HG03439 (cell line): ENCODE measurements around the gene GPRIN2.

Experiments used
- ATAC-seq: cut with Tn5 transposase; IDR thresholded peaks from one replicate; pipeline ENCODE4 v1.9.1; 2021; ENCODE audit warnings: mild to moderate bottlenecking, moderate library complexity; ENCODE audit not compliant: unreplicated experiment

The GPRIN2 gene

GRCh38 chr10:46549171-46550075, 7.0 kb downstream of the GPRIN2 start:
- ATAC-seq: no peak

GRCh38 chr10:46548498-46549090, 7.9 kb downstream of the GPRIN2 start:
- ATAC-seq: no peak

GRCh38 chr10:46547541-46548497, 8.6 kb downstream of the GPRIN2 start:
- ATAC-seq: no peak

GRCh38 chr10:46546591-46547540, 9.6 kb downstream of the GPRIN2 start:
- ATAC-seq: no peak

GRCh38 chr10:46545861-46546590, 10.4 kb downstream of the GPRIN2 start:
- no peak for ATAC-seq

- no peak for ATAC-seq
Measured at GRCh38 chr10:46544989-46545791, 11.3 kb downstream of the GPRIN2 start.

GRCh38 chr10:46543466-46544377, 12.7 kb downstream of the GPRIN2 start:
- no peak for ATAC-seq

GRCh38 chr10:46542567-46543465, 13.6 kb downstream of the GPRIN2 start:
- no peak for ATAC-seq

GRCh38 chr10:46541735-46542566, 14.5 kb downstream of the GPRIN2 start:
- ATAC-seq: no peak

- no peak for ATAC-seq
Measured at GRCh38 chr10:46541017-46541661, 15.3 kb downstream of the GPRIN2 start.

GRCh38 chr10:46540412-46541016, 15.9 kb downstream of the GPRIN2 start:
- no peak for ATAC-seq

GRCh38 chr10:46539596-46540411, 16.7 kb downstream of the GPRIN2 start:
- ATAC-seq: no peak

GRCh38 chr10:46538717-46539426, 17.6 kb downstream of the GPRIN2 start:
- no peak for ATAC-seq
